Skeletal muscle satellite cell (primary cell): ENCODE measurements around the gene GSTM3.
"Not testable (repeated sequence)": the region's sequence is repeated elsewhere in the genome, so short reads cannot be mapped to it uniquely, and the experiment has no call there.

Experiments used
- H3K27me3 ChIP-seq: 2 replicates; pipeline ENCODE4 v1.7.0; 2013; ENCODE audit warnings: low read length; ENCODE audit not compliant: control insufficient read depth, insufficient read depth
- H3K36me3 ChIP-seq: 2 replicates; pipeline ENCODE4 v1.7.0; 2013; ENCODE audit warnings: mild to moderate bottlenecking, control low read depth, low read length; ENCODE audit not compliant: insufficient read depth
- H3K4me1 ChIP-seq: 2 replicates; pipeline ENCODE4 v1.7.0; 2013; ENCODE audit warnings: low read length; ENCODE audit not compliant: control insufficient read depth, insufficient read depth
- H3K4me2 ChIP-seq: 2 replicates; pipeline ENCODE4 v1.7.0; 2013; ENCODE audit warnings: mild to moderate bottlenecking, low read length
- H3K4me3 ChIP-seq: 2 replicates; pipeline ENCODE4 v1.7.0; 2013; ENCODE audit warnings: low read length
- H3K9ac ChIP-seq: 2 replicates; pipeline ENCODE4 v1.7.0; 2013; ENCODE audit warnings: mild to moderate bottlenecking, low read depth, low read length, moderate library complexity
- H3K9me3 ChIP-seq: replicated peaks from 2 replicates; pipeline ENCODE4 v1.7.0; 2013; ENCODE audit warnings: mild to moderate bottlenecking, control low read depth, low read length

The GSTM3 gene

GRCh38 chr1:109704173-109704572 lies 36.7 kb downstream of the GSTM3 start:
- no peak overlapping the region for H3K4me3 ChIP-seq
- no peaks in the 10 kb centered on the region for H3K27me3 ChIP-seq
- no peak overlapping the region for H3K9ac ChIP-seq
- H3K4me1 ChIP-seq = no peaks in the 10 kb centered on the region
- no peak overlapping the region for H3K4me2 ChIP-seq
- no peaks in the 10 kb centered on the region for H3K9me3 ChIP-seq
- H3K36me3 ChIP-seq = no peaks in the 10 kb centered on the region

- not testable (repeated sequence) for H3K4me3 ChIP-seq, H3K4me2 ChIP-seq, H3K4me1 ChIP-seq, H3K36me3 ChIP-seq, H3K27me3 ChIP-seq, H3K9me3 ChIP-seq, H3K9ac ChIP-seq
These were observed 37.9 kb downstream of the GSTM3 start for GRCh38 chr1:109702940-109703339.

- H3K9me3 ChIP-seq, H3K36me3 ChIP-seq, H3K27me3 ChIP-seq, H3K4me1 ChIP-seq, H3K4me3 ChIP-seq, H3K9ac ChIP-seq, H3K4me2 ChIP-seq: not testable (repeated sequence)
These were observed 43.0 kb downstream of the GSTM3 start for GRCh38 chr1:109697861-109698260.

- H3K4me2 ChIP-seq = no peak overlapping the region
- no peaks in the 10 kb centered on the region for H3K27me3 ChIP-seq
- H3K9ac ChIP-seq = no peak overlapping the region
- no peak overlapping the region for H3K4me3 ChIP-seq
- H3K36me3 ChIP-seq = no peaks in the 10 kb centered on the region
- no peaks in the 10 kb centered on the region for H3K4me1 ChIP-seq
- H3K9me3 ChIP-seq = no peaks in the 10 kb centered on the region
These were observed 43.8 kb downstream of the GSTM3 start for GRCh38 chr1:109697066-109697465.

- H3K9me3 ChIP-seq, H3K36me3 ChIP-seq, H3K4me2 ChIP-seq, H3K4me3 ChIP-seq, H3K9ac ChIP-seq, H3K4me1 ChIP-seq, H3K27me3 ChIP-seq: not testable (repeated sequence)
These were observed 45.7 kb downstream of the GSTM3 start for GRCh38 chr1:109695138-109695537.

GRCh38 chr1:109694400-109694799 lies 46.4 kb downstream of the GSTM3 start:
- not testable (repeated sequence) for H3K27me3 ChIP-seq, H3K9me3 ChIP-seq, H3K36me3 ChIP-seq, H3K4me3 ChIP-seq, H3K9ac ChIP-seq, H3K4me2 ChIP-seq, H3K4me1 ChIP-seq

GRCh38 chr1:109691759-109692158 lies 49.1 kb downstream of the GSTM3 start:
- H3K4me2 ChIP-seq = no peak overlapping the region
- H3K36me3 ChIP-seq = no peaks in the 10 kb centered on the region
- H3K27me3 ChIP-seq = no peaks in the 10 kb centered on the region
- H3K4me3 ChIP-seq = no peak overlapping the region
- H3K9me3 ChIP-seq = no peaks in the 10 kb centered on the region
- H3K9ac ChIP-seq = no peak overlapping the region
- no peaks in the 10 kb centered on the region for H3K4me1 ChIP-seq

- Histone ChIP-seq H3K4me1 (no peaks in the 10 kb centered on the region), H3K4me3 (no peak overlapping the region), H3K9me3 (no peaks in the 10 kb centered on the region), H3K4me2 (no peak overlapping the region), H3K27me3 (no peaks in the 10 kb centered on the region), H3K9ac (no peak overlapping the region), H3K36me3 (no peaks in the 10 kb centered on the region)
These were observed 50.9 kb downstream of the GSTM3 start for GRCh38 chr1:109689844-109690405.

- Histone ChIP-seq H3K4me2 (peak within 1 kb of the TSS; percentile 77), H3K36me3 (no peaks in the 10 kb centered on the region), H3K27me3 (no peaks in the 10 kb centered on the region), H3K4me1 (no peaks in the 10 kb centered on the region), H3K4me3 (peak within 1 kb of the TSS; percentile 80), H3K9ac (peak within 1 kb of the TSS; percentile 86), H3K9me3 (no peaks in the 10 kb centered on the region)
These were observed 53.0 kb downstream of the GSTM3 start, which contains the start of gene GSTM1 for GRCh38 chr1:109687641-109688499. Gene GSTM1, plus strand, starts transcription at chr1:109687817. Its CDS starts 57 bp downstream, at chr1:109687874.

GRCh38 chr1:109687109-109687508 lies 53.7 kb downstream of the GSTM3 start:
- H3K27me3 ChIP-seq, H3K4me1 ChIP-seq, H3K36me3 ChIP-seq, H3K9me3 ChIP-seq: not testable (repeated sequence)
- Histone ChIP-seq H3K4me2 (peak overlapping the region; percentile 77), H3K4me3 (peak overlapping the region; percentile 80), H3K9ac (peak overlapping the region; percentile 86)

GRCh38 chr1:109685890-109686289 lies 54.9 kb downstream of the GSTM3 start:
- H3K36me3 ChIP-seq, H3K4me3 ChIP-seq, H3K27me3 ChIP-seq, H3K9ac ChIP-seq, H3K4me2 ChIP-seq, H3K4me1 ChIP-seq, H3K9me3 ChIP-seq: not testable (repeated sequence)

GRCh38 chr1:109685399-109685798 lies 55.4 kb downstream of the GSTM3 start:
- not testable (repeated sequence) for H3K4me3 ChIP-seq, H3K9me3 ChIP-seq, H3K4me2 ChIP-seq, H3K9ac ChIP-seq, H3K27me3 ChIP-seq, H3K4me1 ChIP-seq, H3K36me3 ChIP-seq
